Left lung (tissue), 10 donors: ENCODE results near the gene LDLR. TPM values are rescaled to one million over a fixed set of nuclear protein-coding genes. Genes with fewer than 3 reads are reported as not detected.

Experiments used
- ATAC-seq: fragments of 200-7000 bp; cut with Tn5 transposase; one replicate; pipeline ENCODE4 v1.9.1; 2020; ENCODE audit warnings: moderate library complexity
- DNase-seq, 4 donors: peaks; one replicate each; pipeline ENCODE4 v3.0.0-alpha.2; 2013 to 2020
- H3K27ac ChIP-seq, 2 donors: fragments of 200-600 bp; sonication (generic) in 1 of 2; one replicate each; pipeline versions ENCODE4 v1.5.0 to v1.8.0; 2020 to 2021
- H3K27me3 ChIP-seq, 2 donors: fragments of 200-600 bp; sonication (generic) in 1 of 2; one replicate each; pipeline versions ENCODE4 v1.5.0 to v1.8.0; 2020 to 2021
- H3K36me3 ChIP-seq, 2 donors: fragments of 200-600 bp; sonication (generic) in 1 of 2; one replicate each; pipeline versions ENCODE4 v1.5.0 to v1.8.0; 2020 to 2021
- H3K4me1 ChIP-seq, 2 donors: fragments of 200-600 bp; one replicate each; pipeline ENCODE4 v1.8.0; 2021
- H3K4me3 ChIP-seq, 2 donors: fragments of 200-600 bp; sonication (generic) in 1 of 2; one replicate each; pipeline versions ENCODE4 v1.5.0 to v1.8.0; 2020 to 2021; ENCODE audit warnings: mild to moderate bottlenecking in 1 of 2
- H3K9me3 ChIP-seq, 2 donors: fragments of 200-600 bp; sonication (generic) in 1 of 2; one replicate each; pipeline versions ENCODE4 v1.5.0 to v1.8.0; 2020 to 2021
- intact Hi-C, 2 donors: fragments of 100-400 bp; cut with DNase I; formaldehyde crosslinking; loops; one replicate each; pipeline versions ENCODE4 v1.11.2 to v1.14.2; 2022
- polyA plus RNA-seq, 6 donors: library from polyadenylated mRNA; unstranded; fragments of 120-200 nt; gene quantifications; one replicate each; pipeline ENCODE4 v1.2.1, GENCODE V29; 2013; ENCODE audit not compliant: insufficient read length in 6 of 6
- total RNA-seq, 2 donors: library from RNA; stranded (reverse); fragmentation: NEBNext Ultra II Directional; extraction: Animal tissue kit (Norgen Biotek cat#: 25700); gene quantifications; one replicate each; pipeline ENCODE4 v1.2.1, GENCODE V29; 2021
- TF ChIP-seq, protein P1 (sequence below), 2 donors: fragments of 200-600 bp; sonication (generic) in 1 of 2; IDR thresholded peaks; one replicate each; pipeline versions ENCODE4 v1.5.0 to v1.8.0; 2021; ENCODE audit warnings: antibody characterized with exemption in 2 of 2
- donor health status: DM: no; HTN: yes; CAD: no.
- donor health status: DM: no; HTN: no; CAD: no.

LDLR gene
- total and polyA plus RNA-seq, 8 donors = 10.4 to 310 (median 29.6) TPM

- ATAC-seq (peak; percentile 27), DNase-seq (no peak)
- no peak overlapping the region for H3K27ac ChIP-seq
- H3K36me3 ChIP-seq = peaks cover 0 to 100% of the 10 kb centered on the region in 2 donors
- no peaks in the 10 kb centered on the region for H3K27me3 ChIP-seq
- TF ChIP-seq, protein P1, sequence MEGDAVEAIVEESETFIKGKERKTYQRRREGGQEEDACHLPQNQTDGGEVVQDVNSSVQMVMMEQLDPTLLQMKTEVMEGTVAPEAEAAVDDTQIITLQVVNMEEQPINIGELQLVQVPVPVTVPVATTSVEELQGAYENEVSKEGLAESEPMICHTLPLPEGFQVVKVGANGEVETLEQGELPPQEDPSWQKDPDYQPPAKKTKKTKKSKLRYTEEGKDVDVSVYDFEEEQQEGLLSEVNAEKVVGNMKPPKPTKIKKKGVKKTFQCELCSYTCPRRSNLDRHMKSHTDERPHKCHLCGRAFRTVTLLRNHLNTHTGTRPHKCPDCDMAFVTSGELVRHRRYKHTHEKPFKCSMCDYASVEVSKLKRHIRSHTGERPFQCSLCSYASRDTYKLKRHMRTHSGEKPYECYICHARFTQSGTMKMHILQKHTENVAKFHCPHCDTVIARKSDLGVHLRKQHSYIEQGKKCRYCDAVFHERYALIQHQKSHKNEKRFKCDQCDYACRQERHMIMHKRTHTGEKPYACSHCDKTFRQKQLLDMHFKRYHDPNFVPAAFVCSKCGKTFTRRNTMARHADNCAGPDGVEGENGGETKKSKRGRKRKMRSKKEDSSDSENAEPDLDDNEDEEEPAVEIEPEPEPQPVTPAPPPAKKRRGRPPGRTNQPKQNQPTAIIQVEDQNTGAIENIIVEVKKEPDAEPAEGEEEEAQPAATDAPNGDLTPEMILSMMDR (IDR thresholded peaks at IDR 0.05) = no peak
- H3K4me3 ChIP-seq = no peak overlapping the region
- intact Hi-C loops = no loop called here
- H3K9me3 ChIP-seq = no peaks in the 10 kb centered on the region
- peaks cover 0 to 1% of the 10 kb centered on the region in 2 donors for H3K4me1 ChIP-seq
These were observed 15.9 kb downstream of the LDLR start for GRCh38 chr19:11105014-11105636.

DNA sequence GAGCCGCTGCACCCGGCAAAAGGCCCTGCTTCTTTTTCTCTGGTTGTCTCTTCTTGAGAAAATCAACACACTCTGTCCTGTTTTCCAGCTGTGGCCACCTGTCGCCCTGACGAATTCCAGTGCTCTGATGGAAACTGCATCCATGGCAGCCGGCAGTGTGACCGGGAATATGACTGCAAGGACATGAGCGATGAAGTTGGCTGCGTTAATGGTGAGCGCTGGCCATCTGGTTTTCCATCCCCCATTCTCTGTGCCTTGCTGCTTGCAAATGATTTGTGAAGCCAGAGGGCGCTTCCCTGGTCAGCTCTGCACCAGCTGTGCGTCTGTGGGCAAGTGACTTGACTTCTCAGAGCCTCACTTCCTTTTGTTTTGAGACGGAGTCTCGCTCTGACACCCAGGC lies 17.2 kb downstream of the LDLR start:
- intact Hi-C loops = no loop called here
- ATAC-seq = no peak
- peaks cover 2 to 100% of the 10 kb centered on the region in 2 donors for H3K36me3 ChIP-seq
- H3K4me1 ChIP-seq = no peaks in the 10 kb centered on the region
- no peaks in the 10 kb centered on the region for H3K9me3 ChIP-seq
- DNase-seq = peak in 1 of 4 donors; percentile 17
- TF ChIP-seq, protein P1 (IDR thresholded peaks at IDR 0.05) = no peak
- no peak overlapping the region for H3K27ac ChIP-seq
- H3K4me3 ChIP-seq = no peak overlapping the region
- H3K27me3 ChIP-seq = no peaks in the 10 kb centered on the region

GRCh38 chr19:11108746-11109145 lies 19.5 kb downstream of the LDLR start:
- intact Hi-C loops = no loop called here
- TF ChIP-seq, protein P1 (IDR thresholded peaks at IDR 0.05) = no peak
- no peak overlapping the region for H3K4me3 ChIP-seq
- H3K27ac ChIP-seq = no peak overlapping the region
- no peak for ATAC-seq
- peaks cover 4 to 100% of the 10 kb centered on the region in 2 donors for H3K36me3 ChIP-seq
- H3K27me3 ChIP-seq = no peaks in the 10 kb centered on the region
- no peak for DNase-seq
- no peaks in the 10 kb centered on the region for H3K9me3 ChIP-seq
- H3K4me1 ChIP-seq = no peaks in the 10 kb centered on the region

DNA sequence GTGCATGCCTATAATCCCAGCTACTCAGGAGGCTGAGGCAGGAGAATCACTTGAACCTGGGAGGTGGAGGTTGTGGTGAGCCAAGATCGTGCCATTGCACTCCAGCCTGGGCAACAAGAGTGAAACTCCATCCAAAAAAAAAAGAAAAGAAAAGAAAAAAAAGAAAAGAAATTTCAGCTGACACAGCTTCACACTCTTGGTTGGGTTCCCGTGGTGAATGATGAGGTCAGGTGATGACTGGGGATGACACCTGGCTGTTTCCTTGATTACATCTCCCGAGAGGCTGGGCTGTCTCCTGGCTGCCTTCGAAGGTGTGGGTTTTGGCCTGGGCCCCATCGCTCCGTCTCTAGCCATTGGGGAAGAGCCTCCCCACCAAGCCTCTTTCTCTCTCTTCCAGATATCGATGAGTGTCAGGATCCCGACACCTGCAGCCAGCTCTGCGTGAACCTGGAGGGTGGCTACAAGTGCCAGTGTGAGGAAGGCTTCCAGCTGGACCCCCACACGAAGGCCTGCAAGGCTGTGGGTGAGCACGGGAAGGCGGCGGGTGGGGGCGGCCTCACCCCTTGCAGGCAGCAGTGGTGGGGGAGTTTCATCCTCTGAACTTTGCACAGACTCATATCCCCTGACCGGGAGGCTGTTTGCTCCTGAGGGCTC lies 22.0 kb downstream of the LDLR start:
- peaks cover 4 to 100% of the 10 kb centered on the region in 2 donors for H3K36me3 ChIP-seq
- intact Hi-C loops = no loop called here
- H3K4me1 ChIP-seq = no peaks in the 10 kb centered on the region
- H3K27me3 ChIP-seq = no peaks in the 10 kb centered on the region
- H3K4me3 ChIP-seq = no peak overlapping the region
- no peaks in the 10 kb centered on the region for H3K9me3 ChIP-seq
- DNase-seq (no peak), ATAC-seq (no peak)
- TF ChIP-seq, protein P1 (IDR thresholded peaks at IDR 0.05) = no peak
- H3K27ac ChIP-seq = no peak overlapping the region

- H3K36me3 ChIP-seq = peaks cover 4 to 100% of the 10 kb centered on the region in 2 donors
- intact Hi-C loops = no loop called here
- H3K4me1 ChIP-seq = no peaks in the 10 kb centered on the region
- DNase-seq = no peak
- H3K4me3 ChIP-seq = no peak overlapping the region
- H3K9me3 ChIP-seq = no peaks in the 10 kb centered on the region
- ATAC-seq = no peak
- H3K27ac ChIP-seq = no peak overlapping the region
- TF ChIP-seq, protein P1 (IDR thresholded peaks at IDR 0.05) = no peak
- no peaks in the 10 kb centered on the region for H3K27me3 ChIP-seq
These were observed 22.5 kb downstream of the LDLR start for GRCh38 chr19:11111771-11112144.
